A549 (cell line): ENCODE data around the gene ZNF814.

Source experiments
- CBX8 ChIP-seq: fragments of 200-600 bp; sonication (generic); IDR thresholded peaks from 2 replicates; pipeline ENCODE4 v1.6.1; 2016
- CTCF ChIP-seq: fragments of >200 bp; sonication (Bioruptor Twin); formaldehyde crosslinking; IDR thresholded peaks from 3 replicates; pipeline ENCODE4 v1.5.1; 2016
- EP300 ChIP-seq, 2 experiments: fragments of >200 bp; sonication (Bioruptor Twin); formaldehyde crosslinking; IDR thresholded peaks; 2 replicates in 1 of 2; 3 replicates in 1 of 2; pipeline ENCODE4 v1.6.1; 2016 to 2017
- MAFK ChIP-seq: fragments of 450-650 bp; IDR thresholded peaks from 2 replicates; pipeline ENCODE4 v1.6.1; 2014; ENCODE audit not compliant: partially characterized antibody
- MYC ChIP-seq: IDR thresholded peaks from 2 replicates; pipeline ENCODE4 v1.6.1; 2012; ENCODE audit warnings: mild to moderate bottlenecking, inconsistent platforms, low read length, improper control_type of control experiment, borderline replicate concordance
- SREBF2 ChIP-seq: fragments of 450-650 bp; IDR thresholded peaks from 2 replicates; pipeline ENCODE4 v1.6.1; 2014; ENCODE audit warnings: mild to moderate bottlenecking, moderate library complexity
- ZC3H11A ChIP-seq: fragments of 450-650 bp; IDR thresholded peaks from 2 replicates; pipeline ENCODE4 v1.6.1; 2014; ENCODE audit warnings: antibody characterized with exemption, mild to moderate bottlenecking
- TF ChIP-seq, protein P1 (sequence below): IDR thresholded peaks from 2 replicates; pipeline ENCODE4 v1.6.1; 2012
- TF ChIP-seq, protein P2 (sequence below): fragments of 200-600 bp; sonication (generic); IDR thresholded peaks from 2 replicates; pipeline ENCODE4 v1.6.1; 2016; ENCODE audit warnings: antibody characterized with exemption, mild to moderate bottlenecking, moderate library complexity

DNA sequence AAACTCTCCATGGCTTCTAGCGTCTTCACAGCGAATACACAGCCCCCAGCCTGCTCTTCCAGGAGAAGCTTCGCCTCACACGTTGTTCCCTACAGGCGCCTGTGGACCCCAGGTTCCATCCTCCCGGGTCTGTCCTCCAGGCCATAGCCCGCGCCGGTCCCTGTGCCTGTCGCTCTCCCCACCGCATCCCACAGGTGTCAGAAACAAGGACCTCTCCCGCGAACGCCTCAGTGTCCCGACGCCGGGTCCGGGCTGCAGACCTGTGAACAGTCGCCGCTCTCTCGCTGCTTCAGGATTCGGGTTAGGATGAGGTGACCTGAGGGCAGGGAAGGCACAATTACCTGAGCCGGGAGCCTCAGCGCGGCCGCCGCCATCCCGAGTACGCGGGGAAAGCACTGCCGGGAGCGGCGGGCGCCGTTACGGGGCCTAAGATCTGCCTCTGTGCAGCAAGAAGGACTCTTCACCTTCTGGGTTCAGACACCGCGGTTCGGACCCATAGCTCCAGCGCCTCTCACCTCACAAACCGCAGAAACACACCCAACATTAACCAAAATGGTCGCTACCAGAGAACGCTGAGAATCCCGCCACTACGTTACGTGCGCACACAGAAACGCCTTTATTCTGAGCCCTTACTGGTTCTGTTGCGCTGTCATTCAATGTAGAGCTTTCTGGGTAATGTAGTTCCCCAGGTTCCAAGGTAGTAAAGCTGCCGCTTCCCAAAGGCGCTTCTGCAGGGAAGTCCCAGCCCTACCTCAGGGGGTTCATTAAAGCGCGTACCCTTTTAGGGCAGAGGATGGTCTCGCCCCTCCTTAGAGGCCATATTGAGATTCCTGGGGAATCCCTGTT is 46.2 kb upstream of the ZNF814 start, which contains the start of gene ZNF418:
- TF ChIP-seq MYC = no peak
- no peak for TF ChIP-seq ZC3H11A
- TF ChIP-seq, protein P1, sequence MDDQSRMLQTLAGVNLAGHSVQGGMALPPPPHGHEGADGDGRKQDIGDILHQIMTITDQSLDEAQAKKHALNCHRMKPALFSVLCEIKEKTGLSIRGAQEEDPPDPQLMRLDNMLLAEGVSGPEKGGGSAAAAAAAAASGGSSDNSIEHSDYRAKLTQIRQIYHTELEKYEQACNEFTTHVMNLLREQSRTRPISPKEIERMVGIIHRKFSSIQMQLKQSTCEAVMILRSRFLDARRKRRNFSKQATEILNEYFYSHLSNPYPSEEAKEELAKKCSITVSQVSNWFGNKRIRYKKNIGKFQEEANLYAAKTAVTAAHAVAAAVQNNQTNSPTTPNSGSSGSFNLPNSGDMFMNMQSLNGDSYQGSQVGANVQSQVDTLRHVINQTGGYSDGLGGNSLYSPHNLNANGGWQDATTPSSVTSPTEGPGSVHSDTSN = peak; percentile 92
- TF ChIP-seq MAFK = no peak
- TF ChIP-seq CBX8 = no peak
- no peak for TF ChIP-seq CTCF
- TF ChIP-seq, protein P2, sequence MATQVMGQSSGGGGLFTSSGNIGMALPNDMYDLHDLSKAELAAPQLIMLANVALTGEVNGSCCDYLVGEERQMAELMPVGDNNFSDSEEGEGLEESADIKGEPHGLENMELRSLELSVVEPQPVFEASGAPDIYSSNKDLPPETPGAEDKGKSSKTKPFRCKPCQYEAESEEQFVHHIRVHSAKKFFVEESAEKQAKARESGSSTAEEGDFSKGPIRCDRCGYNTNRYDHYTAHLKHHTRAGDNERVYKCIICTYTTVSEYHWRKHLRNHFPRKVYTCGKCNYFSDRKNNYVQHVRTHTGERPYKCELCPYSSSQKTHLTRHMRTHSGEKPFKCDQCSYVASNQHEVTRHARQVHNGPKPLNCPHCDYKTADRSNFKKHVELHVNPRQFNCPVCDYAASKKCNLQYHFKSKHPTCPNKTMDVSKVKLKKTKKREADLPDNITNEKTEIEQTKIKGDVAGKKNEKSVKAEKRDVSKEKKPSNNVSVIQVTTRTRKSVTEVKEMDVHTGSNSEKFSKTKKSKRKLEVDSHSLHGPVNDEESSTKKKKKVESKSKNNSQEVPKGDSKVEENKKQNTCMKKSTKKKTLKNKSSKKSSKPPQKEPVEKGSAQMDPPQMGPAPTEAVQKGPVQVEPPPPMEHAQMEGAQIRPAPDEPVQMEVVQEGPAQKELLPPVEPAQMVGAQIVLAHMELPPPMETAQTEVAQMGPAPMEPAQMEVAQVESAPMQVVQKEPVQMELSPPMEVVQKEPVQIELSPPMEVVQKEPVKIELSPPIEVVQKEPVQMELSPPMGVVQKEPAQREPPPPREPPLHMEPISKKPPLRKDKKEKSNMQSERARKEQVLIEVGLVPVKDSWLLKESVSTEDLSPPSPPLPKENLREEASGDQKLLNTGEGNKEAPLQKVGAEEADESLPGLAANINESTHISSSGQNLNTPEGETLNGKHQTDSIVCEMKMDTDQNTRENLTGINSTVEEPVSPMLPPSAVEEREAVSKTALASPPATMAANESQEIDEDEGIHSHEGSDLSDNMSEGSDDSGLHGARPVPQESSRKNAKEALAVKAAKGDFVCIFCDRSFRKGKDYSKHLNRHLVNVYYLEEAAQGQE = no peak
- no peak for TF ChIP-seq EP300 (IDR thresholded peaks at IDR 0.05)
- TF ChIP-seq SREBF2 = no peak
